Measurements from ENCODE around the gene KCTD8. TPM values are rescaled to one million over a fixed set of nuclear protein-coding genes. Genes with fewer than 3 reads are reported as not detected.

The KCTD8 gene
- total RNA-seq, 2 experiments from 2014 or later = not detected

DNA sequence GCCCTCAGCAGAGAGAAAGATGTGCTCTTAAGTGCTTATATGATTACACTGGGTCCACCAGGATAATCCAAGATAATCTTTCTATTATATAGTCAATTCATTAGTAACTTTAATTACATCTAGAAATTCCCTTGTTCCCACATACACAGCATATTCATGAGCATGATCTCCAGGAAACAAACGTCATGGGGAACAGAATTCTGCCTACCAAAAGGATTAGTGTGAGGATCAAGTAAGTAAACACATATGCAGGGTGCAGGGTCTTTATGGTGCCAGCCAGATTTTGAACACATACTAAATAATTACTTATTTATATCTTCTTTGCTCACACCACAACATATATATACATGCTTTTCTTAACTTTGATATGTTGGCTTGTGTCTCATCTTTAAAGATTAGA lies 169.1 kb downstream of the KCTD8 start:
- TF ChIP-seq, protein P1, sequence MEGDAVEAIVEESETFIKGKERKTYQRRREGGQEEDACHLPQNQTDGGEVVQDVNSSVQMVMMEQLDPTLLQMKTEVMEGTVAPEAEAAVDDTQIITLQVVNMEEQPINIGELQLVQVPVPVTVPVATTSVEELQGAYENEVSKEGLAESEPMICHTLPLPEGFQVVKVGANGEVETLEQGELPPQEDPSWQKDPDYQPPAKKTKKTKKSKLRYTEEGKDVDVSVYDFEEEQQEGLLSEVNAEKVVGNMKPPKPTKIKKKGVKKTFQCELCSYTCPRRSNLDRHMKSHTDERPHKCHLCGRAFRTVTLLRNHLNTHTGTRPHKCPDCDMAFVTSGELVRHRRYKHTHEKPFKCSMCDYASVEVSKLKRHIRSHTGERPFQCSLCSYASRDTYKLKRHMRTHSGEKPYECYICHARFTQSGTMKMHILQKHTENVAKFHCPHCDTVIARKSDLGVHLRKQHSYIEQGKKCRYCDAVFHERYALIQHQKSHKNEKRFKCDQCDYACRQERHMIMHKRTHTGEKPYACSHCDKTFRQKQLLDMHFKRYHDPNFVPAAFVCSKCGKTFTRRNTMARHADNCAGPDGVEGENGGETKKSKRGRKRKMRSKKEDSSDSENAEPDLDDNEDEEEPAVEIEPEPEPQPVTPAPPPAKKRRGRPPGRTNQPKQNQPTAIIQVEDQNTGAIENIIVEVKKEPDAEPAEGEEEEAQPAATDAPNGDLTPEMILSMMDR (IDR thresholded peaks at IDR 0.05) = no peak
- Mint-ChIP-seq H3K27ac (no peak overlapping the region), H3K4me1 (ENCODE audit: low read depth) (no peaks in the 10 kb centered on the region), H3K36me3 (ENCODE audit: low read depth) (no peaks in the 10 kb centered on the region), H3K9me3 (peaks cover 2% of the 10 kb centered on the region), H3K27me3 (no peaks in the 10 kb centered on the region), H3K4me3 (no peak overlapping the region)
- DNase-seq = no peak
- no peak for ATAC-seq (ENCODE audit: poor library complexity)
- ChIA-PET POLR2A (no interaction called here), CTCF (no interaction called here)
- Histone ChIP-seq H3K27ac (ENCODE audit: low read depth in 1 of 2, low read length in 2 of 2) (no peak overlapping the region), H3K27me3 (ENCODE audit: control insufficient read depth in 1 of 2, insufficient read depth in 2 of 2, low read length in 2 of 2) (no peaks in the 10 kb centered on the region), H3K4me3 (ENCODE audit: low read length) (no peak overlapping the region), H3K4me1 (ENCODE audit: insufficient read depth, low read length) (no peaks in the 10 kb centered on the region), H3K9me3 (ENCODE audit: control insufficient read depth in 1 of 2, insufficient read depth in 1 of 2, low read length in 2 of 2) (no peaks in the 10 kb centered on the region), H3K36me3 (ENCODE audit: insufficient read depth, low read length) (no peaks in the 10 kb centered on the region)
- intact Hi-C loops (cut with DNase I, micrococcal nuclease) = no loop called here

DNA sequence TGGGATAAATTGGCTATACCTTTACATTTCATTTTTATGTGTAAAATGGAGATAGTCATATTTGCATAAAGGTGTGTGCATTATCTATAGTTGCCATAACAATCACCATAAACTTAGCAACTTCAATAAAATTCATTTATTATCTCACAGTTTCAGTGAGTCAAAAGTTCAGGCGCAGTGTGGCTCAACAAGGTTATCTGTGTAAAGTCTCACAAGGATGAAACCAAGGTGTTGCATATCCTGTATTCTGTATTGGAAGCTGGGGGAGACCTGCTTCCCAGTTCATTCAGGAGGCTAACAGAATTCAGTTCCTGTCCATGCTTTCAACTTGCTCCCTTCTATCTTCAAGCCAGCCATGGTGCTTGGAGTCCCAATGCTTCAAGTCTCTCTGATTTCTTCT lies 169.5 kb downstream of the KCTD8 start:
- no peaks in the 10 kb centered on the region for H3K9me3 Mint-ChIP-seq
- ChIA-PET CTCF (no interaction called here), POLR2A (no interaction called here)
- no peak overlapping the region for H3K4me3 Mint-ChIP-seq
- no peaks in the 10 kb centered on the region for H3K36me3 ChIP-seq (ENCODE audit: insufficient read depth, low read length)
- TF ChIP-seq, protein P1 (IDR thresholded peaks at IDR 0.05) = no peak
- H3K9me3 ChIP-seq (ENCODE audit: control insufficient read depth in 1 of 2, insufficient read depth in 1 of 2, low read length in 2 of 2) = no peaks in the 10 kb centered on the region
- intact Hi-C loops (cut with DNase I, micrococcal nuclease) = no loop called here
- DNase-seq = no peak
- no peaks in the 10 kb centered on the region for H3K27me3 ChIP-seq (ENCODE audit: control insufficient read depth in 1 of 2, insufficient read depth in 2 of 2, low read length in 2 of 2)
- H3K27ac Mint-ChIP-seq = no peak overlapping the region
- no peak overlapping the region for H3K4me3 ChIP-seq (ENCODE audit: low read length)
- H3K36me3 Mint-ChIP-seq (ENCODE audit: low read depth) = no peaks in the 10 kb centered on the region
- H3K4me1 Mint-ChIP-seq (ENCODE audit: low read depth) = no peaks in the 10 kb centered on the region
- H3K27me3 Mint-ChIP-seq = no peaks in the 10 kb centered on the region
- no peak overlapping the region for H3K27ac ChIP-seq (ENCODE audit: low read depth in 1 of 2, low read length in 2 of 2)
- no peaks in the 10 kb centered on the region for H3K4me1 ChIP-seq (ENCODE audit: insufficient read depth, low read length)
- no peak for ATAC-seq (ENCODE audit: poor library complexity)

DNA sequence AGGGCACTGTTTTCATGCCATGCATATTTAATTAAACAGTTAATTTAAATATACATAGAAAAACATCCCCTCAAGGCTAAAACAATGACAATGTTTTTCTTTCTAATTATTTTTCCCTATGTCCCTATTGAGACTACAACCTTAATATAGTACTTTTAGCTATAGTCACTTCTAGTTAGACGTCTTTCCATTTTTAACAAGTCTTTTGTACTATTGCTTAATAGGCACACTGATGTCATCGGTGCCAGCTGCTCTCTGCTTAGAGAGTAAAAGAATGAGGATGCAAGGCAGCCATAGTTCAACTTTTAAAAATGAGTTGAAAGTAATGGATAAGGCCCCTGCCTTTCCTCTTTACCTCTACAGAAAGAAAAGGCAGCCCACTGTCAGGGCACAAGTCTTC lies 191.1 kb downstream of the KCTD8 start:
- Mint-ChIP-seq H3K4me1 (ENCODE audit: low read depth) (no peaks in the 10 kb centered on the region), H3K36me3 (ENCODE audit: low read depth) (no peaks in the 10 kb centered on the region), H3K4me3 (no peak overlapping the region), H3K9me3 (peaks cover 5% of the 10 kb centered on the region), H3K27ac (no peak overlapping the region), H3K27me3 (no peaks in the 10 kb centered on the region)
- intact Hi-C loops (cut with DNase I, micrococcal nuclease) = no loop called here
- ATAC-seq (ENCODE audit: poor library complexity) = no peak
- ChIA-PET POLR2A (no interaction called here), CTCF (no interaction called here)
- TF ChIP-seq, protein P1 (IDR thresholded peaks at IDR 0.05) = no peak
- no peak for DNase-seq
- no peaks in the 10 kb centered on the region for H3K27me3 ChIP-seq (ENCODE audit: control insufficient read depth in 1 of 2, insufficient read depth in 2 of 2, low read length in 2 of 2)
- H3K27ac ChIP-seq (ENCODE audit: low read depth in 1 of 2, low read length in 2 of 2) = no peak overlapping the region
- H3K9me3 ChIP-seq (ENCODE audit: control insufficient read depth in 1 of 2, insufficient read depth in 1 of 2, low read length in 2 of 2) = no peaks in the 10 kb centered on the region
- H3K4me1 ChIP-seq (ENCODE audit: insufficient read depth, low read length) = no peaks in the 10 kb centered on the region
- no peaks in the 10 kb centered on the region for H3K36me3 ChIP-seq (ENCODE audit: insufficient read depth, low read length)
- H3K4me3 ChIP-seq (ENCODE audit: low read length) = no peak overlapping the region
